IMR-90 (cell line): ENCODE results near the gene ZNF750. TPM values are rescaled to one million over a fixed set of nuclear protein-coding genes. Genes with fewer than 3 reads are reported as not detected.

ENCODE experiments used
- ATAC-seq: fragments of 200-7000 bp; cut with Tn5 transposase; 2 replicates; pipeline ENCODE4 v1.9.1; 2020; ENCODE audit warnings: low read depth, mild to moderate bottlenecking, moderate library complexity
- BruUV-seq: library from RNA; stranded (reverse); fragments of 400-500 nt; replicated peaks from 2 replicates; lab custom pipeline; 2021; lab: Mats Ljungman, UMichigan
- CTCF ChIA-PET: fragments of 300-600 bp; formaldehyde crosslinking; extraction: SDS; loops from one replicate; lab custom pipeline; 2021; ENCODE audit warnings: antibody characterized with exemption; lab: Yijun Ruan, JAX
- POLR2A ChIA-PET: fragments of 300-600 bp; sonication (Branson Sonifier 250); formaldehyde crosslinking; loops from one replicate; lab custom pipeline; 2022; ENCODE audit warnings: antibody characterized with exemption; ENCODE audit not compliant: unreplicated experiment; lab: Charles Lee
- DNase-seq: peaks from one replicate; pipeline ENCODE4 v3.0.0; 2013
- H2AFZ ChIP-seq: replicated peaks from 2 replicates; pipeline ENCODE3; 2013; ENCODE audit warnings: low read length, mild to moderate bottlenecking; ENCODE audit not compliant: poor library complexity
- H2AK5ac ChIP-seq: 2 replicates; pipeline ENCODE4 v1.6.1; 2013; ENCODE audit warnings: low read depth, low read length, inconsistent platforms
- H2AK9ac ChIP-seq: replicated peaks from 2 replicates; pipeline ENCODE3; 2013; ENCODE audit warnings: mild to moderate bottlenecking, low read depth, low read length, moderate library complexity; ENCODE audit not compliant: poor library complexity
- H2BK120ac ChIP-seq: 2 replicates; pipeline ENCODE4 v1.6.1; 2013; ENCODE audit warnings: low read depth, low read length, inconsistent platforms
- H2BK15ac ChIP-seq: 3 replicates; pipeline ENCODE4 v1.6.1; 2013; ENCODE audit warnings: low read depth, low read length, inconsistent platforms
- H2BK20ac ChIP-seq: 2 replicates; pipeline ENCODE4 v1.6.1; 2013; ENCODE audit warnings: low read depth, mild to moderate bottlenecking, inconsistent platforms, low read length, moderate library complexity
- H2BK5ac ChIP-seq: 2 replicates; pipeline ENCODE4 v1.6.1; 2013; ENCODE audit warnings: mild to moderate bottlenecking, low read depth, low read length, inconsistent platforms; ENCODE audit not compliant: poor library complexity, severe bottlenecking
- H3K14ac ChIP-seq: replicated peaks from 2 replicates; pipeline ENCODE4 v1.6.1; 2013; ENCODE audit warnings: low read depth, low read length, inconsistent platforms
- H3K18ac ChIP-seq: 2 replicates; pipeline ENCODE4 v1.6.1; 2013; ENCODE audit warnings: low read depth, low read length, control low read depth
- H3K23ac ChIP-seq: 2 replicates; pipeline ENCODE4 v1.6.1; 2013; ENCODE audit warnings: low read depth, low read length, inconsistent platforms
- H3K27ac ChIP-seq: 2 replicates; pipeline ENCODE4 v1.5.1; 2013; ENCODE audit warnings: mild to moderate bottlenecking, control low read depth, low read length; ENCODE audit not compliant: insufficient read depth
- H3K27me3 ChIP-seq: 2 replicates; pipeline ENCODE4 v1.6.1; 2013; ENCODE audit warnings: low read length; ENCODE audit not compliant: control insufficient read depth, insufficient read depth
- H3K36me3 ChIP-seq: 2 replicates; pipeline ENCODE4 v1.6.1; 2013; ENCODE audit warnings: low read length, mixed read lengths; ENCODE audit not compliant: control insufficient read depth, insufficient read depth
- H3K4ac ChIP-seq: 2 replicates; pipeline ENCODE4 v1.6.1; 2013; ENCODE audit warnings: low read depth, low read length, inconsistent platforms
- H3K4me1 ChIP-seq: 2 replicates; pipeline ENCODE4 v1.6.1; 2013; ENCODE audit warnings: low read length, mixed read lengths; ENCODE audit not compliant: control insufficient read depth, insufficient read depth
- H3K4me2 ChIP-seq: 2 replicates; pipeline ENCODE4 v1.6.1; 2013; ENCODE audit warnings: low read depth, mild to moderate bottlenecking, control low read depth, low read length, moderate library complexity
- H3K4me3 ChIP-seq: 2 replicates; pipeline ENCODE4 v1.5.1; 2013; ENCODE audit warnings: low read depth, mild to moderate bottlenecking, control low read depth, low read length, moderate library complexity; ENCODE audit not compliant: insufficient read depth
- H3K56ac ChIP-seq: 2 replicates; pipeline ENCODE4 v1.6.1; 2013; ENCODE audit warnings: low read length, inconsistent platforms; ENCODE audit not compliant: insufficient read depth; ENCODE audit errors: extremely low read depth
- H3K79me1 ChIP-seq, 2 experiments: 2 replicates each; pipeline ENCODE4 v1.6.1; 2013; ENCODE audit warnings: low read length in 2 of 2, inconsistent platforms in 1 of 2, low read depth in 1 of 2
- H3K9ac ChIP-seq: 2 replicates; pipeline ENCODE4 v1.6.1; 2013; ENCODE audit warnings: low read depth, low read length, control low read depth
- H3K9me1 ChIP-seq: 2 replicates; pipeline ENCODE4 v1.6.1; 2013; ENCODE audit warnings: low read length, inconsistent platforms; ENCODE audit not compliant: insufficient read depth
- H3K9me3 ChIP-seq: 2 replicates; pipeline ENCODE4 v1.6.1; 2013; ENCODE audit warnings: low read length; ENCODE audit not compliant: control insufficient read depth, insufficient read depth
- H4K20me1 ChIP-seq: 2 replicates; pipeline ENCODE4 v1.6.1; 2013; ENCODE audit warnings: low read length, inconsistent platforms; ENCODE audit not compliant: insufficient read depth
- H4K5ac ChIP-seq: 2 replicates; pipeline ENCODE4 v1.6.1; 2013; ENCODE audit warnings: mild to moderate bottlenecking, low read depth, low read length, control low read depth
- H4K8ac ChIP-seq, 2 experiments: 2 replicates each; pipeline ENCODE4 v1.6.1; 2013; ENCODE audit warnings: low read depth in 2 of 2, low read length in 2 of 2, control low read depth in 1 of 2, inconsistent platforms in 1 of 2
- H4K91ac ChIP-seq: 2 replicates; pipeline ENCODE4 v1.6.1; 2013; ENCODE audit warnings: low read depth, low read length, inconsistent platforms; ENCODE audit not compliant: insufficient read depth
- BHLHE40 ChIP-seq: fragments of 150-350 bp; IDR thresholded peaks from 2 replicates; pipeline ENCODE4 v1.6.1; 2016; ENCODE audit warnings: mild to moderate bottlenecking, low read depth, low read length
- CHD1 ChIP-seq: IDR thresholded peaks from 2 replicates; pipeline ENCODE4 v1.6.1; 2012; ENCODE audit warnings: low read depth, low read length, improper control_type of control experiment
- ELK1 ChIP-seq: fragments of 150-350 bp; IDR thresholded peaks from 2 replicates; pipeline ENCODE4 v1.6.1; 2016; ENCODE audit warnings: low read depth, mild to moderate bottlenecking, low read length, moderate library complexity, borderline replicate concordance
- FOS ChIP-seq: fragments of 150-350 bp; IDR thresholded peaks from 2 replicates; pipeline ENCODE4 v1.6.1; 2016; ENCODE audit warnings: low read depth, low read length
- MAZ ChIP-seq: IDR thresholded peaks from 2 replicates; pipeline ENCODE4 v1.6.1; 2012; ENCODE audit warnings: low read depth, mild to moderate bottlenecking, low read length, improper control_type of control experiment, moderate library complexity, borderline replicate concordance
- POLR2A ChIP-seq: IDR thresholded peaks from 2 replicates; pipeline ENCODE4 v1.6.1; 2012; ENCODE audit warnings: mild to moderate bottlenecking, low read depth, low read length
- RCOR1 ChIP-seq: IDR thresholded peaks from 2 replicates; pipeline ENCODE4 v1.6.1; 2012; ENCODE audit warnings: mild to moderate bottlenecking, low read length, improper control_type of control experiment; ENCODE audit not compliant: insufficient replicate concordance
- RFX5 ChIP-seq: IDR thresholded peaks from 2 replicates; pipeline ENCODE4 v1.8.0; 2012; ENCODE audit warnings: low read depth, mild to moderate bottlenecking, low read length, moderate library complexity
- WGBS, 2 experiments: methylation state at CpG; one replicate each; pipeline versions ENCODE4 v1.1.5 to v1.1.7; 2013; ENCODE audit warnings: missing lambda C conversion rate in 2 of 2; ENCODE audit not compliant: insufficient read length in 1 of 2; ENCODE audit errors: extremely low coverage in 2 of 2; 5-methylcytosine and 5-hydroxymethylcytosine counted together
- dilution Hi-C: fragments of 300-500 bp; cut with HindIII; formaldehyde crosslinking; loops from one replicate; pipeline ENCODE4 v1.14.3; 2018; ENCODE audit warnings: low sequenced_read_pairs; ENCODE audit not compliant: unreplicated experiment
- in situ Hi-C: fragments of 300-500 bp; cut with MboI; formaldehyde crosslinking; loops from 3 replicates; pipeline ENCODE4 v1.14.3; 2019; ENCODE audit warnings: low sequenced_read_pairs, inconsistent platforms, mixed read lengths
- intact Hi-C: fragments of 100-400 bp; cut with micrococcal nuclease; formaldehyde crosslinking; loops from 2 replicates; pipeline ENCODE4 v1.10.0; 2022
- polyA plus RNA-seq, 3 experiments: library from polyadenylated mRNA; depleted of rRNA; stranded (reverse); fragments of >200 nt; gene quantifications; 2 replicates each; pipeline ENCODE4 v1.2.3, GENCODE V29; 2012; ENCODE audit warnings: low replicate concordance in 1 of 3
- total RNA-seq: library from RNA; depleted of rRNA; stranded (reverse); fragments of >200 nt; gene quantifications from 2 replicates; pipeline ENCODE4 v1.2.3, GENCODE V29; 2012

The ZNF750 gene
- total and polyA plus RNA-seq, 2 of the 4 experiments (the other 2 are of a cell fraction): not detected

GRCh38 chr17:82823004-82823403, 16.8 kb downstream of the ZNF750 start:
- dilution Hi-C loops (no loop called here), in situ Hi-C loops (no loop called here), intact Hi-C loops (no loop called here)
- no peak overlapping the region for H2BK5ac ChIP-seq
- no TSS peak for BruUV-seq
- no peaks in the 10 kb centered on the region; the same call in 1 of the 2 replicates for H3K4me1 ChIP-seq
- ATAC-seq: no peak
- ChIA-PET POLR2A (no interaction called here), CTCF (no interaction called here)
- no peak overlapping the region for H2AFZ ChIP-seq
- no peak overlapping the region for H3K4ac ChIP-seq
- no peak overlapping the region for H3K56ac ChIP-seq
- no peak for TF ChIP-seq BHLHE40
- no peak for TF ChIP-seq ELK1
- no peak for TF ChIP-seq RFX5
- no peak for TF ChIP-seq FOS
- no peak for TF ChIP-seq RCOR1
- TF ChIP-seq POLR2A: no peak
- TF ChIP-seq MAZ: no peak
- no peak for TF ChIP-seq CHD1
- no peak overlapping the region for H2AK5ac ChIP-seq
- H3K18ac ChIP-seq: no peak overlapping the region
- peaks cover 6% of the 10 kb centered on the region; the same call in 1 of the 2 replicates for H4K20me1 ChIP-seq
- no peak overlapping the region for H2AK9ac ChIP-seq
- peaks cover 15% of the 10 kb centered on the region for H3K9me1 ChIP-seq
- H3K9ac ChIP-seq: no peak overlapping the region
- no peak overlapping the region for H2BK15ac ChIP-seq
- H2BK20ac ChIP-seq: no peak overlapping the region
- H4K5ac ChIP-seq: no peak overlapping the region
- H4K8ac ChIP-seq: no peak overlapping the region
- peaks cover 14% of the 10 kb centered on the region for H3K9me3 ChIP-seq
- no peak overlapping the region for H2BK120ac ChIP-seq
- peaks cover 16% of the 10 kb centered on the region for H3K36me3 ChIP-seq
- H3K79me1 ChIP-seq: peaks cover 6 to 37% of the 10 kb centered on the region in 2 experiments; a peak in 3 of 4 replicates
- H3K4me2 ChIP-seq: no peak overlapping the region
- no peak overlapping the region for H4K91ac ChIP-seq
- no peak overlapping the region for H3K14ac ChIP-seq
- no peak overlapping the region for H3K27ac ChIP-seq
- WGBS, 2 experiments: 93% methylated on average over 4 of the region's 5 CpGs; no CpG with 5 or more reads in 1 of the 2 experiments
- no peak overlapping the region for H3K4me3 ChIP-seq
- no peaks in the 10 kb centered on the region for H3K27me3 ChIP-seq
- no peak for DNase-seq
- no peak overlapping the region for H3K23ac ChIP-seq
